Stimulated activated CD8-positive, alpha-beta memory T cell treated with anti-CD3 and anti-CD28 coated beads, Interleukin-7, amount 100 ng/mL, for 24 hours (primary cell): ENCODE data around the gene OTOL1.
"Not testable (repeated sequence)": the region's sequence is repeated elsewhere in the genome, so short reads cannot be mapped to it uniquely, and the experiment has no call there.

Source experiments
- DNase-seq: peaks from one replicate; pipeline ENCODE4 v3.0.0-alpha.2; 2020; ENCODE audit warnings: low read depth

The OTOL1 gene

DNA sequence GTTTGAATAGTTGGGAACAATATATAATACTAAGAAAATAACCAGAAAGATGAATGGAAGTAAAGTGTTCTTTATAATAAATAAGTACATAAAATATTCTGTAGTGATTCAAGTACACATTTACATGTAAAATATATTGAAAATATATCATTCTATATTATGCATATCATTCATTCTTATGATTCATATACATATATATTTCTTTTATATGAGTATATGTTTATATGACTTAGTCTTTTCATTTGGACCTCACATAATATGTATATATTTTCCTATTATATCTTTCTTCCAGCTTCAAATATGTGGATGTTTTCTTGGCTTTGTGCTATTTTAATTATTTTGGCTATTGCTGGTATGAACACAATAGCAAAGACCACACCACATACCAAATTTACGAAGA, at the start of gene OTOL1:
Gene OTOL1 (plus strand): TSS at position 301 of the 400 bp plus-strand sequence. CDS start 0 bp downstream, at position 301.
- no peak for DNase-seq

DNA sequence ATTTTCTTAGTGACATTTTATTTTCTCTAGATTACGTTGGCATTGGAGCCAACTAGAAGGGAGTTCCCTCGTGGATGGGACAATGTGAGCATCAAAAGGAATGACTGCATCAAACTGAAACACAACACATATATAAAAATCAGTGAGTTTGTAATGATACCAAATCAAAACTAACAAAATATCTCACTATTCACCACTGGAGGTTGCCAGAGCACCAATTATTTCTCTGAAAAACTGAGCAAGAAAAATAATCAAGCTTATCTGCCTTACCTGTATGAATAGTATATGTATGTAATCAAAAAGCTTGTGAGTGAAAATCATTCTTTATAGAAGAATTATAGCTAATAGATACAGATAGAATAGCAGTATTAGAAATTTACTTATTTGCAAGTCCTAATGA, 46.8 kb upstream of the OTOL1 start:
- no peak for DNase-seq

DNA sequence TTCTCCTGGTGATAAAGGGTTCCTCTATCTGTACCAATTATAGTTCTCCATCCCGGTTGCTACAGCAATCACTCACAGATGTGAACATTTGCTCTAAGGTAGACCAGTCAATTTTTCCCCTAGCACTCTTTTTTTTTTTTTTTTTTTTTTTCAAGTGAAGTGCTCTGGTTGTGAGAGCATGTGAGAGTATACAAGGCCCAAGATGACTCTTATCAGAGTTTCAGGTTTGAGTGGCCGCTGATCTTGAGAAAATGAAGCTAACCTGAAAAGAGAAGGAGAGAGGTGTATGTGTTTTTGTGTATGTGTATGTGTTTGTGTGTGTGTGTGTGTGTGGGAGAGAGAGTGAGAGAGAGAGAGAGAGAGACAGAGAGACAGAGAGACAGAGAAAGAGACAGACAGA, 44.4 kb upstream of the OTOL1 start:
- DNase-seq, result no peak

DNA sequence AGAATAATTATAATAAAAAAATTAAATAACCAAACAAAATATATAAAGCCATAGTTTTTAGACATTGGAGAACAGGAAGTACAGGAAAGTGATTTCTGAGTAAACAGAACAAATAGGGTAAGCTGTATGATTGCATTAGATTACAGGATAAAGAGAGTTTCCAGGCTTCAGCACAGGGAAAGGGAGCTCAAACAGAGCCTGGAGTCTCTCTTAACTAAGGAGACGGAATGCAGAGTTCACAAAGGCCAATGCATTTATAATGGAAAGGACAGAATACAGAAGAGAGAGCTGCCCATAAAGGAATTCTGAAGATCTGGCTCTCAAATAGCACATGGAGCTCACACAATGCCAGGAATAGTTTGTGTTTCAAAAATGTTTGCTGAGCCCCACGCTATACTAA, 42.0 kb upstream of the OTOL1 start:
- DNase-seq, result no peak

DNA sequence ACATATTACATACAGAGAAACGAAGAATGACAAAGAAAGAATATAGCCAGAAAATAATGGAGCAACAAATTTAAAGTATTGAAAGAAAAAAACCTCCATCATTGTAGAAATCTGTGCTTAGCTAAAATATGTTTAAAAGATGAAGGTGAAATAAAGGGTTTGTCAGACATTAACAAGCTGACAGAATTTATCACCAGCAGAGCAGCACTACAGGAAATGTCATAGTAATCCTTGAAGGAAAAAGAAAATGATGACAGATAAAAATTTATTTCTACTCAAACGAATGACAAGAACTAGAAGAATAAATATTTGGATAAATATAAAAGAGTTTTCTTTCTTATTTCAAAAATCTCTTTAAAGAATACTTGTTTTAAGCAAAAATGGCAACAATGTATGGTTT, 40.6 kb upstream of the OTOL1 start:
- no peak for DNase-seq

DNA sequence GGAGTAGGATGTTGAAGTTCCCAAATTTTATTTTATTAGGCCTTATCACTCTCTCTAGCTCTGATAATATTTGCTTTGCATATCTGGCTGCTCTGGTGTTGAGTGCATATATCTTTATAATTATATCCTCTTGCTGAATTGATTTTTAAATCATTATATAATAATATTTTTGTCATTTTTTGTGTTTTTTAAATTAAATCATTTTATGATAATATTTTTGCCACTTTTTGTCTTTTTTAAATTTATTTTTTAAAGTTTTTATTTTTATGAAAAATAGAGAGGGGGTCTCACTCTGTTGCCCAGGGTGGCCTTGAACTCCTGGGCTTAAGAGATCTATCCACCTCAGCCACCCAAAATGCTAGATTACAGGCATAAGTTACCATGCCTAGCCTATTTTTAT, 34.5 kb upstream of the OTOL1 start:
- no peak for DNase-seq

DNA sequence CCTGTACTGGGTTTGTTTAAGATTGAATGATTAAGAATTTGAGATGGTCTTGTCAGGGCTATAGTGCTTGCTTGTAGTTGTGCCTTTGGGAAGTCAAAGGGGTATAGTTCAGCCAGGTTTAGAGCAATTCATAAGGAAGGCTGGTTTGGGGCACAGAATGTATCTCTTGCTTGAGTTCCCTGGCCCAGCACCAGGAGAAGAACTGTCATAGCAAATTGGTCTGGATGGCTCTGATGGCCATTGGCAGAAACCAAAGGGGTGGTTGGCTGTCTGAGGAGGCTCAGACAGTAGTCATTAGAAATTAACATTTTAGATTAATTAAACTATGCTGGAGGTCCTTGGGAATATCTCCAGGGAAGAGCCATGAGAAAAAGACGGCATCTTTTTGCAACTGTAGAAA, 25.4 kb upstream of the OTOL1 start:
- DNase-seq, result no peak

DNA sequence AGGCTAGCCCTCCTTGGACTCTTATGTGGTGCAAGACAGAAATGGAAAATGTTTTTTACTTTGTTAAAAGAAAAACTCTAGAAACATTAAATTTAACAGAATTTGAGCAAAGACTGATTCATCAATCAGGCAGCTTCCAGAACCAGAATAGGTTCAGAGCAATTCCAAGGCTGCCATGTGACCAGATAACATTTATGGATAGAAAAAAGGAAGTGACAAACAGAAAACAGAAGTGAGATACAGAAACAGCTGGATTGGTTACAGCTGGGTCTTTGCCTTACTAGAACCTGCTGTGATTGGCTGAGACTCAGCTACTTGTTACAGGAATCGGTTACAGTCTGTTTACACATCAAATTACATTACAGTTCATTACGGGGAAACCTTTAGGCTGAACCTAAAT, 22.5 kb upstream of the OTOL1 start:
- no peak for DNase-seq

DNA sequence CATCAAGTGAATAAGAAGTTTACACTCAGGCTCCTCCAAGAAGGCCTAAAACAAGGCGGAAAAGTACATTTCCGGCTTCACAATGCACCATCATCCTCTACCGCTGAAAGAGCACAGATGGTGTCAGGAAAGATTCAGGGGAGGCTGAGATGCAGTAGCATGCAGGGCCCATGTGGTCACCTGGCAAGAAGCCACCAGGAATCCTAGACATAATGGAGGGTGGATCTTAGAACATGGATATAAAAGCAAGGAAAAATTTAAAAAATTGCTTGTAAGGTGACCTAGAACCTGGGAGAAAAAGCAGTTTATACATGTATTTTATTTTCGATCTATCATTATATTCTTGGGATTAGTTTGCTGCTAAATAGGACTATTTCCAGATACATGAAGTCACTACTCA, 21.9 kb upstream of the OTOL1 start:
- no peak for DNase-seq

DNA sequence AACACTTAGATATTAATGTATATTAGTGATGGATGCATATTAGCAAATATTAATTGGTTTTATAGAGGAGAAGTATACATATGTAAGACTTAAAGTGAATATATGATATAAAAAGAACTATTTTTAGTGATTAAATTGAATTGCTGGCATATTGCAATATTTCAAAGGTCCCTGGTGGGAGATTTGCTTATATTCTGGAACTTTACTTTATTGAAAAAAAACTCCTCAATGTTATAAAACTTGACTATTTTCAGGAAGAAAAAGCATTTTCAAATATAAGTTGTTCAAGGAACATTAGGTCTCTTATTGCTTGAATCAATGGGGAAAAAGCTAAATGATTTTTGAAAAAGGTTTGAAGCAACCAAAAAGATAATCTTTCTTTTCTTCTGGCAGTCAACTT, 21.4 kb upstream of the OTOL1 start:
- DNase-seq, result no peak

DNA sequence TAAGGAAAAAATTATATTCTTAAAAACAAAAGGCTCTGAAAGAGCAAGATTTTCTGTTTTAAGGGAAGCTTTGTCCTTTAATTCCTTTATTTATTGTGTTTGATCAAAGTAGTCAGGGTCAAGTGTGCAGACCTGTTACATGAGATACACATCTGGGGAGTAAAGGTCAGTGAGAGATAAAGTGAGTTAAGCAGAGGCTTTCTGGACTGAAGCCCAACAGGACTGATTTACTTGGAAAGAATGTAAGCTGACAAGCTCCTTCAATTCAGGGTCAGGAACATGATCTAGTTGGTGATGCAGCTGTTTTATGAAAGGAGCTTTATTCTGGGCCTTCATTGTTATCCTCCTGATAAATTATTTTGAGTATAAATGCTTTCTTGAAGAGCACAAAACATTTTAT, 20.7 kb upstream of the OTOL1 start:
- no peak for DNase-seq

DNA sequence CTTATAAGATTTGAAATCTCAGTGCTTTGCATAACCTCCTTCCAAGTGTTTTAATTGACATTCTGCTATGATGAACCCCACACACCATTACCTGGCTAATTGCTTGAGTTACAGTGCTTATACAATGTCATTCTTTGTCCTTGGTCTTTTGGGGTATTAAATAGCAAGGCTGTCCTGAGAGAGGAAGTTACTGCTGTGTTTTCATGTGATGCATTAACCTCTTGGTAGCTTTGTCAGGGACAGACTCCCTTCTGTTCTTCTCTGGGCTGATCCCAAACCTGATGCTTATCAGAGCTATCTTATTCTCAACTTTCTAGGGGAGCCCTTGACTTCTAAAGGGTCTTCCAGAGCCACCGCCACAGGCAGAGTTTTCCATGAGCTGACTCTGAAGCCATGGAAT, 12.4 kb upstream of the OTOL1 start:
- no peak for DNase-seq

DNA sequence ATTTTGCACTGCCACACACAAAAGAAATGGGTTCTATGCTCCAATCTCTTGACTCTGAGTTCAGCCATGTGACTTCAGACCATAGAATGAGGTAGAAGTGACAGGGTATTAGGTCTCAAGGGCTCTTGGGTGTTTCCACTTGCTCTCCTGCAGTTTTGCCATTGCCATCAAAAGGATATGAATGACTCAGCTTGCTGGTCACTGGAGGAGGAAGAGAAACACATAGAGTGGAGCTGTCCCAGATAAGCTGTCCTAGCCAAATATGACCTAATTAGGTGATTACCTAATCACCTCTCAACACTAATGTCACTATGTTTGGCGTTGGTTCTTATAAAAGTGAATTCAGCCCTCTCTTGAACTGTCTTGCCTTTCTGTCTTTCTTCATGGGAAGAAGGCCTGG, 8.3 kb upstream of the OTOL1 start:
- DNase-seq, result not testable (repeated sequence)

DNA sequence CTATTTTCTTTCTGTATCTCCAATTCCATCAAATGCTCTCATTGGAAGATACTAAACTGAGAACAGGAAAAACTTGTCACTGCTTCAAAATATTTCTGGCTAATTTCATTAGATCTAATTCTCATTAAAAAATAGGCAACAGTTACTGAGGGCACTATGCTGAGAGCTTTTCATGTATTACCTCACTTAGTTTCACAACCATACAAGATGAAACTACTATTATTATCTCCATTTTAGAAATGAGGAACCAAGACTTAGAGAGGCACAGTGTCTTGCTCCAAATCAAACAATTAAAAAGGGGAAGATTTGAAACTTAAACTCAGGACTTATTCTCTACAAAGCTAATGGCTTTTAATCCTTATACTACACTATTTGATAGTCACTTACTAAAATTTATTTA, 7.2 kb upstream of the OTOL1 start:
- no peak for DNase-seq

DNA sequence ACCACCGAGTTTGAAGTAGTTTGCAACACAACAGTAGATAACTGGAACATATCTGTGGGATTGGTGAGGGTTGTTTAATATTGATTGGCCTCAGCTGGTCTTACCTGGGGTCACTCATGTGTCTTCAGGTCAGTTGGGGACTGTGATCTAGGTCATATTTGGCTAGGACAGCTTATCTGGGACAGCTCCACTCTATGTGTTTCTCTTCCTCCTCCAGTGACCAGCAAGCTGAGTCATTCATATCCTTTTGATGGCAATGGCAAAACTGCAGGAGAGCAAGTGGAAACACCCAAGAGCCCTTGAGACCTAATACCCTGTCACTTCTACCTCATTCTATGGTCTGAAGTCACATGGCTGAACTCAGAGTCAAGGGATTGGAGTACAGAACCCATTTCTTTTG, 5.8 kb upstream of the OTOL1 start:
- DNase-seq, result not testable (repeated sequence)

DNA sequence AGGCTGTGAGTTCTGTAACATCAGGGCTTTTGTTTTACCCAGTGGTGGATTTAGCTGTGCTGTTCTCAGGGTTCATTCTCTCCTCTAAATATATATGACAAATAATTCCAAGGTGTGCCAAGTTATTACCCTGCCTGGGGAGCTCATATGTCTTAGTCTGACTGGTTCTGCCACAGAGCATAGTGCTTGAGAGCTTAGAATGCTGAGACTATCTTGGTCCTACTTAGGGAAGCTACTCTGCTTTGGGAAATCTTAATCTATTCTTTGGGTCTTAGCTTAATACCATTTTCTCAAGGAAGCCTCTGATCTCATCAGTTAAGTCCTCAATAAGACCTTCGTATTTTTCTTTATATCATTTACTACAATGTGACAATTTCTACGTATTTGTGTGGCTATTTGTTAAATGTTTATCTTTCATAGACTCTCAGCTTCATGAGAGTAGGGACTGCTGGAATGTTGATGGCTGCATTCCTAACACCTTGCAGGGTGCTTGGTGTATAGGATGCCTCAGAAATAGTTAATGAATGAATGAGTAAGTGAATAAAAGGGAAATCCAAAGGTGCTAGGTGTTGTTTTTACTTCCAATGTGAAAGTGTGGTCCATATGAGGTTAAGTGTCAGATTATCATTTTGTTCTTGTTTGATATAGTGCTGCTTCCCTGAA, 1.8 kb downstream of the OTOL1 start:
- no peak for DNase-seq

DNA sequence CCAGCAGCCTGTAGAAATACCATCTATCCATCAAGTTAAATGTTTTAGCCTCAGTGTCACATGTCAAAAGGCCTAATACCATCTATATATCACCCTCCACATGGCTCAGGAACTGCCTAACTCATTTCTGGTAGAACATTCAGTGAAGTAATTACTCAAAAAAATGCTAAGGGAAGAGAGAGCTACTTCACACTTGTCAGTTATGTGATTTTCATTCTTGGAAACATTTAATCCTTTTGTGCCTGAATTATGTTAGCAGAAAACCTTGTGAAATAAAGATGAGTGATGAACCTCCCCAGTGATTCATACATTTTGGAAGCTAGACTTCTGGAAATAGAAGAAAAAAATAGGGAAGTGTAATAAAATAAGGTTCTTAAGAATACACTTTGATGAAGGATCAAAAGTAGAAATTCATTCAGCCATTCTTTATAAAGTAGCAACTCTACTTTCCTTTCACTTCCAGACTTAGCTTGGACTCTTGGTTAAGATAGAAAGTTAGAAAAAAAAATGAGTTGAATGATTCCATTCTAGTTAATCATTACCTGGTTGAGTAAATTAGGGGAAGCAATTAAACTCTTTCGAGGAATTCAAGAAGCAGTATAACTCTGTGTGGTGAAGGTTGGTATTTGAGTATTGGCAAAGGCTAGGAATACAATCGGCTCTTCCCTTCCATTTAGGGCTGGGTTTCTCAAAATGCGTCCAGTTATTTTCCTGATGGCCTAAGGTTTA, 3.6 kb downstream of the OTOL1 start:
- DNase-seq, result no peak

DNA sequence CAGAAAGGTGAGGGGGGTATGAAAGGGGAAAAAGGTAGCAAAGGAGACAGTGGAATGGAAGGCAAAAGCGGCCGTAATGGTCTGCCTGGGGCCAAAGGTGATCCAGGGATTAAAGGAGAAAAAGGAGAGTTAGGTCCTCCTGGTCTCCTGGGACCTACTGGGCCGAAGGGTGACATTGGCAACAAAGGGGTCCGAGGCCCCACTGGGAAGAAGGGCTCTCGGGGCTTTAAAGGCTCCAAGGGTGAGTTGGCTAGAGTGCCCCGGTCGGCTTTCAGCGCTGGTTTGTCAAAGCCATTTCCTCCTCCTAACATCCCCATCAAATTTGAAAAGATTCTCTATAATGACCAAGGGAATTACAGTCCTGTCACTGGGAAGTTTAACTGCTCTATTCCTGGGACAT, 6.7 kb downstream of the OTOL1 start:
- DNase-seq, result no peak

DNA sequence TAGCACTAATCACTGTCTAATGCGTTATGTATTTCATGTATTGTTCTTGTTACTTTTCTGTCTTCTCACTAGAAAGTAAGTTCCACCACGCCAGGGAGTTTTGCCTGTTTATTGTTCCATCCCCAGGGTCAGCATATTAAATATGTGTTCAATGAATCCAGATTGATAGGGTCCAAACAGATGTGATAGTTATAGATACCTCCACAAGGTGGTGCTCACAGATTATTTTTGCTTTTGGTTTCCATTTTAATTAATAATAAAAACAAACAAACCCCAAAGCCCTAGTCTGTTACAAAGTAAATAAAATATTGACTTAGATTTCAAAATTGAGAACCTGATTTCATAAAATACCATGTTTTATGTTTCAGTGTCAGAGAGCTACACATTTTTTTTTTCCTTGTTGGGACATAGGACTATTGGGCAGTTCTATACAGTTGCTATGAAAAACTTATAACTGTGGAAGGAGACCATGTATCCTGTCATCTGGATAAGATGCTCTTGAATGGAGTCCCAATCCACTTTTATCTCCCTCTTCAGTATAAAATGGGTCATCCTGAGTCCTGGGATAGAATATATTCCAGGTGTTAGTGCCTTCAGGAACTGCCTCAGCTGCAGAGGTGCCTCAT, 12.4 kb downstream of the OTOL1 start:
- DNase-seq, result no peak

DNA sequence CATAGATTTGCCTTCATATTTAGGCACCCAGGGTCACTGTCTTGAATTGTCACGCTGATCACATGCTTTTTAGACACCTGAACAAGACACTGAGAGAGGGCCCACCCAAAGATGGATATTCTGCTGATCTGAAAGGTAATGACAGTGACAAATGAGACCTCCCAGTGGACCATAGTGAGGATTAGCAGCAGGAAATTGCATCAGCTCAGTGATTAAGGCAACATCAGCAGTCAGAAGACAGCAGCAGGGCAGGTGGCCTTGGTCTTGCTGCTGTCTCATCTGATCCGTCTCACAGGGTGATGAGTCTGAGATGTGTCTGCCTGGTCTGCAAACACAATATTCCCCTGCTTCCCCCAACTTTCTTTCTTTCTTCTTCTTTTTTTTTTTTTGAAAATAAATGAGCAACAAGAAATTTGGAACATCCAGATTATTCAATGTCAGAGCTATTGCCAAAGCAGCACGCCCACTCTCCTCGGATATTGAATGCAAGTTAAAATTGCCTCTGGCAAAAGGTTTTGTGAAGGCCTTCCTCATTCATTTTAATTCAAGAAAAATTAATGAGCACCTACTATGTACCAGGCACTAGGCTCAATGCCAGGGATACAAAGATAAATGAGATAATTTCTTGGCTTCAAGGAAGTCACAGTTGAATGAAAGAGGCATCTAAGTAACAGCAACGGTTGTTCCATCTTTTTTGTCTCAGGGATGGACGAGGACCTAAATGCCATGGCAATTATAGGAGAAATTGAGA, 14.1 kb downstream of the OTOL1 start:
- DNase-seq, result no peak

DNA sequence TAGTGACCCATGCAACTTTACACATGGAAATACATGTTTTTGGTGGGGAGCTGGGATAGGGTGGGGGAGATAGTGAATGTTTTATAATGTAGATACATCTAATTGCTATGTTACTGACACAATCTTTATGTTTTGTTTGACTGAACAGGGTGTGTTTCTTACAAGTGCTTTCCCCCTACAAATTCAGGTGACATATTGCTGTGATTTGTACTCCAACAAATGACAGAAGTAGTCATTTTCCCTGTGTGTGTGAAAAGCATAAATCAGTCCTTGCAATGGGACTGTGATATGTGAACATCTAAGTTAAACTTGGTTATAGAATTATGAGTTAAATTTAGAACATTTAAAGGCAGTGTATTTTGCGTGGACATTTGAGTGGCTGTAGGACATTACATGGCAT, 27.3 kb downstream of the OTOL1 start:
- DNase-seq, result no peak

DNA sequence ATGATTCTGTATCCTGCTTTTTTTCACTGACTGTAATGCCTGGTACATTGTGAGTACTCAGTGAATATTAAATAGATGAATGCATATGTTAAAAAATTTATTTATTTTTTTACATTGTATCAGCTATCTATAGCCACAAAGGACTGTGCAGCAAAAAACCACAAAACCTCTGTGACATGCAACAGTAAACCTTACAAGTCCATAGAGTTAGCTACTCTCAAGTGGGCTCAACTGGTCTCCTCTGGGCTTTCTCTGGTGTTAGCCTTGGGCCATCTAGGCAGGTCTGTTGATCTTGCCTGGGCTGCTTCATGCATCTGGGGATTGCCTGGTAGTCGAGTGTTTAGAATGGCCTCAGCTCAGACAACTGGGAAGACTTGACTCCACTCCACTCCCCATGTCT, 35.3 kb downstream of the OTOL1 start:
- no peak for DNase-seq

DNA sequence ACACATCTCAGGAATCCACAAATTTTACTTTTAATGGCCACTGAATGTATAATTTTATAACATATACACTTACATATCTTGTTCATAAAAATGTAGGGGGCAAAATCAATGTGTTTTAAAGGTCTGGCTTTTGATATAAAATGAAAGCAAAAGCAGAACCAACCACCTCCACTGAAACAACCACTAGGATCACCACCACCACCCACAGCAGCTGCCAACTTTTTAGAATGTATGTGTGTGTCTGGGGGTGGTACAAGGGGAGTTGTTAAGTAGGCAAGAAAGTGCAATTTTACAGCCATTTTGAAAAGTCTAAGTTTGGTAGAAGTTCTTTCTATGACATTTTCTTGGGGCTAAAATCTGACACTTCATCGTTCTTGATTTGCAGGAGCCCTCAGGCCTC, 44.0 kb downstream of the OTOL1 start:
- no peak for DNase-seq
